OCI-LY1 (cell line): ENCODE data around the gene RAET1G.

Experiments used
- H2AFZ ChIP-seq: fragments of 200-600 bp; sonication (generic), shearing (Covaris generic); 2 replicates; pipeline ENCODE4 v1.6.0; 2014; ENCODE audit warnings: antibody characterized with exemption, mild to moderate bottlenecking, low read length
- H3F3A ChIP-seq: fragments of 200-600 bp; sonication (generic), shearing (Covaris generic); 2 replicates; pipeline ENCODE4 v1.6.0; 2014; ENCODE audit warnings: mild to moderate bottlenecking, antibody characterized with exemption, low read length, moderate library complexity; ENCODE audit not compliant: insufficient read depth
- H3K27ac ChIP-seq: fragments of 200-600 bp; sonication (generic); 2 replicates; pipeline ENCODE4 v1.5.1; 2014; ENCODE audit warnings: low read length, mixed run types, mild to moderate bottlenecking, low read depth; ENCODE audit not compliant: poor library complexity, severe bottlenecking
- H3K27me3 ChIP-seq: fragments of 200-600 bp; sonication (generic); 2 replicates; pipeline ENCODE4 v1.6.0; 2014; ENCODE audit warnings: antibody characterized with exemption, mild to moderate bottlenecking, low read length, moderate library complexity; ENCODE audit not compliant: insufficient read depth
- H3K36me3 ChIP-seq: fragments of 200-600 bp; sonication (generic); 2 replicates; pipeline ENCODE4 v1.6.1; 2014; ENCODE audit warnings: mild to moderate bottlenecking, antibody characterized with exemption, low read length, moderate library complexity, mixed read lengths; ENCODE audit not compliant: insufficient read depth
- H3K4me1 ChIP-seq: fragments of 200-600 bp; sonication (generic); 2 replicates; pipeline ENCODE4 v1.5.1; 2014; ENCODE audit warnings: mild to moderate bottlenecking, low read length, moderate library complexity; ENCODE audit not compliant: insufficient read depth, severe bottlenecking
- H3K4me2 ChIP-seq: fragments of 200-600 bp; sonication (generic), shearing (Covaris generic); 2 replicates; pipeline ENCODE4 v1.6.1; 2014; ENCODE audit warnings: low read length
- H3K4me3 ChIP-seq: fragments of 200-600 bp; sonication (generic); 2 replicates; pipeline ENCODE4 v1.5.1; 2014; ENCODE audit warnings: low read length, low read depth, mild to moderate bottlenecking, mixed read lengths; ENCODE audit not compliant: poor library complexity, severe bottlenecking
- H3K79me2 ChIP-seq: fragments of 200-600 bp; shearing (Covaris generic); 2 replicates; pipeline ENCODE4 v1.6.1; 2016; ENCODE audit warnings: mixed run types, low read length, mixed read lengths; ENCODE audit not compliant: insufficient read depth
- H3K9ac ChIP-seq: fragments of 200-600 bp; sonication (generic), shearing (Covaris generic); 2 replicates; pipeline ENCODE4 v1.6.1; 2014; ENCODE audit warnings: mild to moderate bottlenecking, low read length, mixed read lengths
- H3K9me2 ChIP-seq: fragments of 200-600 bp; sonication (generic), shearing (Covaris generic); 2 replicates; pipeline ENCODE4 v1.6.1; 2014; ENCODE audit warnings: low read depth, mild to moderate bottlenecking, low read length, mixed read lengths
- H3K9me3 ChIP-seq: fragments of 200-600 bp; shearing (Covaris generic); 2 replicates; pipeline ENCODE4 v1.6.1; 2014; ENCODE audit warnings: low read length, mixed read lengths
- H4K20me1 ChIP-seq: fragments of 200-600 bp; sonication (generic), shearing (Covaris generic); 2 replicates; pipeline ENCODE4 v1.6.0; 2016; ENCODE audit warnings: mild to moderate bottlenecking, low read length; ENCODE audit not compliant: insufficient read depth
- EZH2 ChIP-seq: fragments of 200-600 bp; sonication (generic), shearing (Covaris generic); IDR thresholded peaks from 2 replicates; pipeline ENCODE4 v1.8.0; 2017; ENCODE audit warnings: borderline replicate concordance, mixed run types, mild to moderate bottlenecking, antibody characterized with exemption, low read length, moderate library complexity, mixed read lengths
- TF ChIP-seq, protein P1 (sequence below): fragments of 200-600 bp; sonication (generic), shearing (Covaris generic); IDR thresholded peaks from 2 replicates; pipeline ENCODE4 v1.5.1; 2017; ENCODE audit warnings: mild to moderate bottlenecking, antibody characterized with exemption, low read length, moderate library complexity, mixed read lengths

RAET1G gene

GRCh38 chr6:149876241-149876933 is 46.5 kb downstream of the RAET1G start:
- no peak overlapping the region for H2AFZ ChIP-seq
- peaks cover 3% of the 10 kb centered on the region; the same call in 1 of the 2 replicates for H3K27me3 ChIP-seq
- H3K4me2 ChIP-seq, result no peak overlapping the region
- no peak overlapping the region for H3K4me3 ChIP-seq
- no peaks in the 10 kb centered on the region for H3K4me1 ChIP-seq
- no peaks in the 10 kb centered on the region for H4K20me1 ChIP-seq
- TF ChIP-seq, protein P1, sequence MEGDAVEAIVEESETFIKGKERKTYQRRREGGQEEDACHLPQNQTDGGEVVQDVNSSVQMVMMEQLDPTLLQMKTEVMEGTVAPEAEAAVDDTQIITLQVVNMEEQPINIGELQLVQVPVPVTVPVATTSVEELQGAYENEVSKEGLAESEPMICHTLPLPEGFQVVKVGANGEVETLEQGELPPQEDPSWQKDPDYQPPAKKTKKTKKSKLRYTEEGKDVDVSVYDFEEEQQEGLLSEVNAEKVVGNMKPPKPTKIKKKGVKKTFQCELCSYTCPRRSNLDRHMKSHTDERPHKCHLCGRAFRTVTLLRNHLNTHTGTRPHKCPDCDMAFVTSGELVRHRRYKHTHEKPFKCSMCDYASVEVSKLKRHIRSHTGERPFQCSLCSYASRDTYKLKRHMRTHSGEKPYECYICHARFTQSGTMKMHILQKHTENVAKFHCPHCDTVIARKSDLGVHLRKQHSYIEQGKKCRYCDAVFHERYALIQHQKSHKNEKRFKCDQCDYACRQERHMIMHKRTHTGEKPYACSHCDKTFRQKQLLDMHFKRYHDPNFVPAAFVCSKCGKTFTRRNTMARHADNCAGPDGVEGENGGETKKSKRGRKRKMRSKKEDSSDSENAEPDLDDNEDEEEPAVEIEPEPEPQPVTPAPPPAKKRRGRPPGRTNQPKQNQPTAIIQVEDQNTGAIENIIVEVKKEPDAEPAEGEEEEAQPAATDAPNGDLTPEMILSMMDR, result no peak
- no peak for TF ChIP-seq EZH2
- H3K79me2 ChIP-seq, result no peaks in the 10 kb centered on the region
- H3F3A ChIP-seq, result no peaks in the 10 kb centered on the region
- no peak overlapping the region for H3K27ac ChIP-seq
- H3K36me3 ChIP-seq, result no peaks in the 10 kb centered on the region
- peaks cover 6% of the 10 kb centered on the region; the same call in 1 of the 2 replicates for H3K9me3 ChIP-seq
- H3K9ac ChIP-seq, result no peak overlapping the region
- no peaks in the 10 kb centered on the region for H3K9me2 ChIP-seq

DNA sequence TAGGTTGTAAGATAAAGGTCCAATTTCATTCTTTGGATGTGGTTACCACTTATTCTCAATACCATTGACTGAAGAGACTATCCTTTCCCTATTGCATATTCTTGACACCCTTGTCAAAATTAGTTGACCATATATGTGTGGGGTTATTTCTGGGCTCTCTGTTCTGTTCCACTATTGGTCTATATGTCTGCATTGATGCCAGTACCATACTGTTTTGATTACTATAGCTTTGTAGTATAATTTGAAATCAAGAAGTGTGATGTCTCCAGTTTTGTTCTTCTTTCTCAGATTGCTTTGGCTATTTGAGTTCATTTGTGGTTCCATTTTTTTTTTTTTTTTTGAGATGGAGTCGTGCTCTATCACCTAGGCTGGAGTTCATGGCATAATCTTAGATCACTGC is 50.7 kb downstream of the RAET1G start:
- 0 out of 2 replicates have a peak, but pooled peaks cover 4% of the 10 kb centered on the region for H3K27me3 ChIP-seq

GRCh38 chr6:149871182-149871581 is 51.7 kb downstream of the RAET1G start:
- Histone ChIP-seq H2AFZ (no peak overlapping the region), H4K20me1 (no peaks in the 10 kb centered on the region), H3K4me3 (no peak overlapping the region), H3K4me1 (no peaks in the 10 kb centered on the region), H3K27me3 (0 out of 2 replicates have a peak, but pooled peaks cover 4% of the 10 kb centered on the region), H3K9me2 (no peaks in the 10 kb centered on the region), H3K27ac (no peak overlapping the region), H3K4me2 (no peak overlapping the region), H3K36me3 (no peaks in the 10 kb centered on the region), H3K9ac (no peak overlapping the region), H3K79me2 (no peaks in the 10 kb centered on the region), H3K9me3 (peaks cover 6% of the 10 kb centered on the region; the same call in 1 of the 2 replicates), H3F3A (no peaks in the 10 kb centered on the region)
- TF ChIP-seq EZH2, result no peak
- TF ChIP-seq, protein P1, result no peak

More for the DNA sequence above, 50.7 kb downstream of the RAET1G start:
- Histone ChIP-seq H3K9me3 (peaks cover 6% of the 10 kb centered on the region; the same call in 1 of the 2 replicates), H3K4me3 (no peak overlapping the region), H3K9me2 (no peaks in the 10 kb centered on the region), H3K36me3 (no peaks in the 10 kb centered on the region), H3K4me2 (no peak overlapping the region), H2AFZ (no peak overlapping the region), H3K4me1 (no peaks in the 10 kb centered on the region), H3K9ac (no peak overlapping the region), H3K79me2 (no peaks in the 10 kb centered on the region), H4K20me1 (no peaks in the 10 kb centered on the region), H3F3A (no peaks in the 10 kb centered on the region), H3K27ac (no peak overlapping the region)
- no peak for TF ChIP-seq EZH2
- TF ChIP-seq, protein P1, result no peak
